Measurements from ENCODE around the gene SLIT3.

GRCh38 chr5:168978500-168978899 is 322.4 kb downstream of the SLIT3 start:
- TF ChIP-seq POLR2AphosphoS5 (IDR thresholded peaks at IDR 0.05; ENCODE audit: low read depth), result no peak
- TF ChIP-seq, protein P1, sequence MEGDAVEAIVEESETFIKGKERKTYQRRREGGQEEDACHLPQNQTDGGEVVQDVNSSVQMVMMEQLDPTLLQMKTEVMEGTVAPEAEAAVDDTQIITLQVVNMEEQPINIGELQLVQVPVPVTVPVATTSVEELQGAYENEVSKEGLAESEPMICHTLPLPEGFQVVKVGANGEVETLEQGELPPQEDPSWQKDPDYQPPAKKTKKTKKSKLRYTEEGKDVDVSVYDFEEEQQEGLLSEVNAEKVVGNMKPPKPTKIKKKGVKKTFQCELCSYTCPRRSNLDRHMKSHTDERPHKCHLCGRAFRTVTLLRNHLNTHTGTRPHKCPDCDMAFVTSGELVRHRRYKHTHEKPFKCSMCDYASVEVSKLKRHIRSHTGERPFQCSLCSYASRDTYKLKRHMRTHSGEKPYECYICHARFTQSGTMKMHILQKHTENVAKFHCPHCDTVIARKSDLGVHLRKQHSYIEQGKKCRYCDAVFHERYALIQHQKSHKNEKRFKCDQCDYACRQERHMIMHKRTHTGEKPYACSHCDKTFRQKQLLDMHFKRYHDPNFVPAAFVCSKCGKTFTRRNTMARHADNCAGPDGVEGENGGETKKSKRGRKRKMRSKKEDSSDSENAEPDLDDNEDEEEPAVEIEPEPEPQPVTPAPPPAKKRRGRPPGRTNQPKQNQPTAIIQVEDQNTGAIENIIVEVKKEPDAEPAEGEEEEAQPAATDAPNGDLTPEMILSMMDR (IDR thresholded peaks at IDR 0.05; ENCODE audit: insufficient read depth, low read length), result no peak
